GM21423 (cell line): ENCODE results near the gene ECE1.
"Not testable (repeated sequence)": the region's sequence is repeated elsewhere in the genome, so short reads cannot be mapped to it uniquely, and the experiment has no call there.

Experiments
- ATAC-seq: cut with Tn5 transposase; IDR thresholded peaks from one replicate; pipeline ENCODE4 v1.9.1; 2021; ENCODE audit warnings: mild to moderate bottlenecking, moderate library complexity; ENCODE audit not compliant: unreplicated experiment

The ECE1 gene

GRCh38 chr1:21232044-21232443, 58.2 kb downstream of the ECE1 start:
- no peak for ATAC-seq

- ATAC-seq, result no peak
These were observed 60.8 kb downstream of the ECE1 start for GRCh38 chr1:21229246-21230000.

- not testable (repeated sequence) for ATAC-seq
These were observed 62.0 kb downstream of the ECE1 start for GRCh38 chr1:21228224-21228623.

GRCh38 chr1:21225065-21225464, 65.2 kb downstream of the ECE1 start:
- no peak for ATAC-seq

GRCh38 chr1:21220815-21221214, 69.4 kb downstream of the ECE1 start:
- no peak for ATAC-seq

- ATAC-seq, result no peak
These were observed 70.6 kb downstream of the ECE1 start for GRCh38 chr1:21219674-21220073.

- ATAC-seq, result no peak
These were observed 72.3 kb downstream of the ECE1 start for GRCh38 chr1:21217812-21218596.

- ATAC-seq, result no peak
These were observed 73.1 kb downstream of the ECE1 start for GRCh38 chr1:21216835-21217811.

GRCh38 chr1:21212126-21212525, 78.1 kb downstream of the ECE1 start:
- no peak for ATAC-seq

- not testable (repeated sequence) for ATAC-seq
These were observed 82.0 kb downstream of the ECE1 start for GRCh38 chr1:21208137-21208700.

- ATAC-seq, result no peak
These were observed 84.1 kb downstream of the ECE1 start for GRCh38 chr1:21206117-21206516.

GRCh38 chr1:21205416-21205815, 84.8 kb downstream of the ECE1 start:
- ATAC-seq, result no peak

- ATAC-seq, result no peak
These were observed 88.6 kb downstream of the ECE1 start for GRCh38 chr1:21201650-21202049.

GRCh38 chr1:21201238-21201637, 89.0 kb downstream of the ECE1 start:
- ATAC-seq, result not testable (repeated sequence)

GRCh38 chr1:21200767-21201166, 89.5 kb downstream of the ECE1 start:
- ATAC-seq, result no peak

GRCh38 chr1:21198929-21199328, 91.3 kb downstream of the ECE1 start:
- ATAC-seq, result no peak

- no peak for ATAC-seq
These were observed 97.4 kb downstream of the ECE1 start for GRCh38 chr1:21192871-21193270.

GRCh38 chr1:21192284-21192683, 98.0 kb downstream of the ECE1 start:
- ATAC-seq, result no peak

- ATAC-seq, result not testable (repeated sequence)
These were observed 99.5 kb downstream of the ECE1 start for GRCh38 chr1:21190771-21191170.

GRCh38 chr1:21189906-21190500, 100.3 kb downstream of the ECE1 start:
- no peak for ATAC-seq
